MCF 10A (cell line): ENCODE results near the gene TOX4. TPM values are rescaled to one million over a fixed set of nuclear protein-coding genes. Genes with fewer than 3 reads are reported as not detected.

ENCODE experiments used
- BruUV-seq: library from RNA; stranded (reverse); fragments of 400-500 nt; replicated peaks from 2 replicates; lab custom pipeline; 2021; lab: Mats Ljungman, UMichigan
- CTCF ChIA-PET: fragments of 300-600 bp; sonication (Branson Sonifier 250); formaldehyde crosslinking; extraction: SDS; loops from one replicate; lab custom pipeline; 2021; ENCODE audit warnings: antibody characterized with exemption, inconsistent platforms; lab: Yijun Ruan, JAX
- POLR2A ChIA-PET: fragments of 300-600, 350-650 bp; sonication (Branson Sonifier 250); formaldehyde crosslinking; extraction: SDS; loops from one replicate; lab custom pipeline; 2020; ENCODE audit warnings: antibody characterized with exemption, inconsistent platforms; lab: Yijun Ruan, JAX
- DNase-seq: peaks from one replicate; pipeline ENCODE4 v3.0.0-alpha.2; 2018; ENCODE audit not compliant: unreplicated experiment
- H3K27ac Mint-ChIP-seq: one replicate; pipeline ENCODE4 v1.8.0; 2022; ENCODE audit warnings: mild to moderate bottlenecking, low read depth, mixed read lengths; ENCODE audit not compliant: unreplicated experiment
- H3K27me3 Mint-ChIP-seq: one replicate; pipeline ENCODE4 v1.8.0; 2022; ENCODE audit warnings: mixed read lengths; ENCODE audit not compliant: insufficient read depth, unreplicated experiment
- H3K36me3 Mint-ChIP-seq: one replicate; pipeline ENCODE4 v1.8.0; 2022; ENCODE audit warnings: mild to moderate bottlenecking, moderate library complexity, mixed read lengths; ENCODE audit not compliant: insufficient read depth, unreplicated experiment
- H3K4me1 Mint-ChIP-seq: one replicate; pipeline ENCODE4 v1.8.0; 2022; ENCODE audit warnings: mixed read lengths; ENCODE audit not compliant: insufficient read depth, unreplicated experiment
- H3K4me3 Mint-ChIP-seq: one replicate; pipeline ENCODE4 v1.8.0; 2022; ENCODE audit warnings: mild to moderate bottlenecking, moderate library complexity, mixed read lengths; ENCODE audit not compliant: unreplicated experiment
- H3K9me3 Mint-ChIP-seq: one replicate; pipeline ENCODE4 v1.8.0; 2022; ENCODE audit warnings: mixed read lengths; ENCODE audit not compliant: unreplicated experiment
- CTCF ChIP-seq: fragments of 200-600 bp; IDR thresholded peaks from one replicate; pipeline ENCODE4 v1.8.0; 2022; ENCODE audit warnings: antibody characterized with exemption, mild to moderate bottlenecking; ENCODE audit not compliant: unreplicated experiment
- intact Hi-C: fragments of 100-400 bp; cut with micrococcal nuclease; formaldehyde crosslinking; loops from 2 replicates; pipeline ENCODE4 v1.14.1; 2022
- total RNA-seq: library from RNA; stranded (reverse); gene quantifications from 2 replicates; pipeline ENCODE4 v1.2.3, GENCODE V29; 2022

The TOX4 gene
- total RNA-seq, 1 experiment from 2014 or later = 84.1 TPM

- no peak for TF ChIP-seq CTCF
- intact Hi-C loops = loop anchor here (10.0 kb wide), 1 partner anchor 215 kb away; no protein-coding TSS in a partner anchor
- ChIA-PET POLR2A (interaction anchor here (8.0 kb wide), 1 partner anchor 13 kb away, joined by 50 read pairs; no protein-coding TSS in a partner anchor), CTCF (interaction anchor here (1.6 kb wide), 1 partner anchor 27 kb away, joined by 6 read pairs; the partner anchor contains the start of genes RAB2B and TOX4)
- Mint-ChIP-seq H3K4me1 (peaks cover 30% of the 10 kb centered on the region), H3K27ac (no peak overlapping the region), H3K9me3 (no peaks in the 10 kb centered on the region), H3K4me3 (no peak overlapping the region), H3K36me3 (peaks cover 8% of the 10 kb centered on the region), H3K27me3 (no peaks in the 10 kb centered on the region)
- DNase-seq = no peak
- no TSS peak for BruUV-seq
These were observed 27.1 kb upstream of the TOX4 start for GRCh38 chr14:21449899-21450216.

GRCh38 chr14:21454843-21455544 is 22.0 kb upstream of the TOX4 start:
- CTCF ChIA-PET = interaction anchor here (0.6 to 6.4 kb wide), 15 partner anchors 10 to 1215 kb away, joined by 3 to 60 read pairs (median 5); partner anchors contain the start of genes RAB2B and TOX4
- Mint-ChIP-seq H3K36me3 (peaks cover 8% of the 10 kb centered on the region), H3K4me1 (peaks cover 21% of the 10 kb centered on the region), H3K9me3 (no peaks in the 10 kb centered on the region), H3K27me3 (no peaks in the 10 kb centered on the region), H3K4me3 (peak overlapping the region; percentile 92), H3K27ac (peak overlapping the region; percentile 98)
- no peak for DNase-seq
- intact Hi-C loops = loop anchor here (1.0 to 10.0 kb wide), 4 partner anchors 18 to 220 kb away; partner anchors contain the start of gene SUPT16H
- no peak for TF ChIP-seq CTCF
- POLR2A ChIA-PET = interaction anchor here (0.6 to 7.0 kb wide), 18 partner anchors 11 to 197 kb away, joined by 3 to 138 read pairs (median 7); partner anchors contain the start of genes METTL3, RAB2B, SUPT16H and TOX4
- no TSS peak for BruUV-seq

- TF ChIP-seq CTCF = no peak
- intact Hi-C loops = loop anchor here (1.0 to 10.0 kb wide), 4 partner anchors 19 to 221 kb away; partner anchors contain the start of gene SUPT16H
- Mint-ChIP-seq H3K27me3 (no peaks in the 10 kb centered on the region), H3K9me3 (no peaks in the 10 kb centered on the region), H3K36me3 (peaks cover 14% of the 10 kb centered on the region), H3K4me3 (peak overlapping the region; percentile 92), H3K27ac (peak overlapping the region; percentile 98), H3K4me1 (peaks cover 16% of the 10 kb centered on the region)
- BruUV-seq = TSS peak; percentile 51
- DNase-seq = no peak
- ChIA-PET CTCF (interaction anchor here (0.7 to 6.4 kb wide), 20 partner anchors 11 to 1073 kb away, joined by 3 to 60 read pairs (median 4); partner anchors contain the start of genes RAB2B and TOX4), POLR2A (interaction anchor here (0.7 to 7.0 kb wide), 20 partner anchors 10 to 187 kb away, joined by 3 to 138 read pairs (median 7); partner anchors contain the start of genes METTL3, RAB2B, SUPT16H and TOX4)
These were observed 21.4 kb upstream of the TOX4 start for GRCh38 chr14:21455592-21455911.
